DND-41 (cell line): Measurements from ENCODE around the gene ALKBH5.

Source experiments
- ATAC-seq: fragments of 200-7000 bp; cut with Tn5 transposase; 3 replicates; pipeline ENCODE4 v1.9.1; 2021; ENCODE audit warnings: low read depth; ENCODE audit not compliant: insufficient read depth
- DNase-seq: peaks from one replicate; pipeline ENCODE4 v3.0.0-alpha.2; 2020
- H2AFZ ChIP-seq: 2 replicates; pipeline ENCODE4 v1.6.0; 2012; ENCODE audit warnings: low read depth, low read length
- H3K27ac ChIP-seq: 2 replicates; pipeline ENCODE4 v1.5.1; 2012; ENCODE audit warnings: low read length, inconsistent platforms
- H3K27me3 ChIP-seq: fragments of 200-600 bp; sonication (generic); 2 replicates; pipeline ENCODE4 v1.6.0; 2012; ENCODE audit warnings: low read length, mild to moderate bottlenecking, inconsistent platforms; ENCODE audit not compliant: insufficient read depth, poor library complexity
- H3K36me3 ChIP-seq: 2 replicates; pipeline ENCODE4 v1.5.1; 2012; ENCODE audit warnings: low read length, inconsistent platforms; ENCODE audit not compliant: insufficient read depth
- H3K4me1 ChIP-seq: 2 replicates; pipeline ENCODE4 v1.5.1; 2012; ENCODE audit warnings: mild to moderate bottlenecking, low read length; ENCODE audit not compliant: insufficient read depth
- H3K4me2 ChIP-seq: 2 replicates; pipeline ENCODE4 v1.6.0; 2012; ENCODE audit warnings: mild to moderate bottlenecking, moderate library complexity, low read length, inconsistent platforms; ENCODE audit not compliant: insufficient read depth
- H3K4me3 ChIP-seq, 2 experiments: fragments of 200-600 bp in 1 of 2; shearing (Covaris generic) in 1 of 2; 2 replicates each; pipeline ENCODE4 v1.5.1; 2012 to 2016; ENCODE audit warnings: inconsistent platforms in 2 of 2, low read length in 2 of 2, mild to moderate bottlenecking in 2 of 2, low read depth in 1 of 2, moderate library complexity in 1 of 2
- H3K79me2 ChIP-seq: 2 replicates; pipeline ENCODE4 v1.6.0; 2012; ENCODE audit warnings: low read length, inconsistent platforms; ENCODE audit not compliant: insufficient read depth
- H3K9ac ChIP-seq: 2 replicates; pipeline ENCODE4 v1.6.0; 2012; ENCODE audit warnings: low read depth, mild to moderate bottlenecking, inconsistent platforms, low read length, moderate library complexity
- H3K9me3 ChIP-seq: 2 replicates; pipeline ENCODE4 v1.5.1; 2012; ENCODE audit warnings: low read length, moderate library complexity, mild to moderate bottlenecking, inconsistent platforms; ENCODE audit not compliant: insufficient read depth, severe bottlenecking
- H4K20me1 ChIP-seq: 2 replicates; pipeline ENCODE4 v1.6.0; 2012; ENCODE audit warnings: low read length; ENCODE audit not compliant: insufficient read depth
- EZH2 ChIP-seq: IDR thresholded peaks from 3 replicates; pipeline ENCODE4 v1.6.1; 2012; ENCODE audit warnings: borderline replicate concordance, low read depth, mild to moderate bottlenecking, moderate library complexity, low read length, inconsistent platforms; ENCODE audit not compliant: severe bottlenecking
- TF ChIP-seq, protein P1 (sequence below): IDR thresholded peaks from 2 replicates; pipeline ENCODE4 v1.5.1; 2012; ENCODE audit warnings: borderline replicate concordance, low read length, moderate library complexity, mild to moderate bottlenecking; ENCODE audit not compliant: poor library complexity, severe bottlenecking; ENCODE audit errors: extremely low read depth

The ALKBH5 gene

GRCh38 chr17:18156171-18156975 is 27.3 kb upstream of the ALKBH5 start:
- Histone ChIP-seq H3K27ac (no peak overlapping the region), H3K4me2 (no peak overlapping the region), H3K36me3 (no peaks in the 10 kb centered on the region), H3K27me3 (no peaks in the 10 kb centered on the region), H2AFZ (no peak overlapping the region), H3K9me3 (no peaks in the 10 kb centered on the region), H4K20me1 (no peaks in the 10 kb centered on the region; the same call in 1 of the 2 replicates), H3K9ac (no peak overlapping the region), H3K79me2 (no peaks in the 10 kb centered on the region), H3K4me1 (no peaks in the 10 kb centered on the region), H3K4me3 (no peak overlapping the region)
- ATAC-seq (no peak), DNase-seq (no peak)
- TF ChIP-seq EZH2 = no peak
- TF ChIP-seq, protein P1, sequence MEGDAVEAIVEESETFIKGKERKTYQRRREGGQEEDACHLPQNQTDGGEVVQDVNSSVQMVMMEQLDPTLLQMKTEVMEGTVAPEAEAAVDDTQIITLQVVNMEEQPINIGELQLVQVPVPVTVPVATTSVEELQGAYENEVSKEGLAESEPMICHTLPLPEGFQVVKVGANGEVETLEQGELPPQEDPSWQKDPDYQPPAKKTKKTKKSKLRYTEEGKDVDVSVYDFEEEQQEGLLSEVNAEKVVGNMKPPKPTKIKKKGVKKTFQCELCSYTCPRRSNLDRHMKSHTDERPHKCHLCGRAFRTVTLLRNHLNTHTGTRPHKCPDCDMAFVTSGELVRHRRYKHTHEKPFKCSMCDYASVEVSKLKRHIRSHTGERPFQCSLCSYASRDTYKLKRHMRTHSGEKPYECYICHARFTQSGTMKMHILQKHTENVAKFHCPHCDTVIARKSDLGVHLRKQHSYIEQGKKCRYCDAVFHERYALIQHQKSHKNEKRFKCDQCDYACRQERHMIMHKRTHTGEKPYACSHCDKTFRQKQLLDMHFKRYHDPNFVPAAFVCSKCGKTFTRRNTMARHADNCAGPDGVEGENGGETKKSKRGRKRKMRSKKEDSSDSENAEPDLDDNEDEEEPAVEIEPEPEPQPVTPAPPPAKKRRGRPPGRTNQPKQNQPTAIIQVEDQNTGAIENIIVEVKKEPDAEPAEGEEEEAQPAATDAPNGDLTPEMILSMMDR = no peak

DNA sequence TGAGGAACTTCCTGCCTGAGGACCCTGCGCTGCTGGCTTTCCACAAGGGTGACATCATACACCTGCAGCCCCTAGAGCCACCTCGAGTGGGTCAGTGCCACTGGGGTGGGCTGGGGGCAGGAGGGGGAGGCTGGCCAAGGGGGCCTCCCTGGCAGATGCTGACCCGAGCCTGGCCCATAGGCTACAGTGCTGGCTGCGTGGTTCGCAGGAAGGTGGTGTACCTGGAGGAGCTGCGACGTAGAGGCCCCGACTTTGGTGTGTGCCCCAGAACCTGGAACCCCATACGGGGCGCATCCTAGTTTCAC is 26.7 kb upstream of the ALKBH5 start:
- no peaks in the 10 kb centered on the region for H3K79me2 ChIP-seq
- ATAC-seq (no peak), DNase-seq (no peak)
- H3K27me3 ChIP-seq = no peaks in the 10 kb centered on the region
- no peak overlapping the region for H2AFZ ChIP-seq
- H3K36me3 ChIP-seq = no peaks in the 10 kb centered on the region
- H4K20me1 ChIP-seq = no peaks in the 10 kb centered on the region; the same call in 1 of the 2 replicates
- no peak overlapping the region for H3K4me3 ChIP-seq
- H3K27ac ChIP-seq = no peak overlapping the region
- H3K9ac ChIP-seq = no peak overlapping the region
- H3K4me2 ChIP-seq = no peak overlapping the region
- no peaks in the 10 kb centered on the region for H3K9me3 ChIP-seq
- TF ChIP-seq, protein P1 = no peak
- TF ChIP-seq EZH2 = no peak
- no peaks in the 10 kb centered on the region for H3K4me1 ChIP-seq

GRCh38 chr17:18157354-18157985 is 26.2 kb upstream of the ALKBH5 start:
- Histone ChIP-seq H3K27me3 (no peaks in the 10 kb centered on the region), H3K79me2 (no peaks in the 10 kb centered on the region), H3K9me3 (no peaks in the 10 kb centered on the region), H3K4me3 (no peak overlapping the region), H3K4me1 (no peaks in the 10 kb centered on the region), H2AFZ (no peak overlapping the region), H3K36me3 (no peaks in the 10 kb centered on the region), H4K20me1 (no peaks in the 10 kb centered on the region; the same call in 1 of the 2 replicates), H3K4me2 (no peak overlapping the region), H3K27ac (no peak overlapping the region), H3K9ac (no peak overlapping the region)
- TF ChIP-seq EZH2 = no peak
- TF ChIP-seq, protein P1 = no peak
- ATAC-seq = no peak
- no peak for DNase-seq
